Stimulated activated CD8-positive, alpha-beta memory T cell treated with anti-CD3 and anti-CD28 coated beads, Interleukin-7, amount 100 ng/mL, for 1 hour (primary cell): ENCODE measurements around the gene TMA7B.

Experiments
- DNase-seq, 2 donors: peaks; one replicate each; pipeline ENCODE4 v3.0.0-alpha.2; 2020; ENCODE audit warnings: low read depth in 2 of 2

TMA7B gene

GRCh38 chr22:39952347-39952746 lies 7.8 kb upstream of the TMA7B start:
- no peak for DNase-seq

GRCh38 chr22:39953101-39953500 lies 7.1 kb upstream of the TMA7B start:
- no peak for DNase-seq

DNA sequence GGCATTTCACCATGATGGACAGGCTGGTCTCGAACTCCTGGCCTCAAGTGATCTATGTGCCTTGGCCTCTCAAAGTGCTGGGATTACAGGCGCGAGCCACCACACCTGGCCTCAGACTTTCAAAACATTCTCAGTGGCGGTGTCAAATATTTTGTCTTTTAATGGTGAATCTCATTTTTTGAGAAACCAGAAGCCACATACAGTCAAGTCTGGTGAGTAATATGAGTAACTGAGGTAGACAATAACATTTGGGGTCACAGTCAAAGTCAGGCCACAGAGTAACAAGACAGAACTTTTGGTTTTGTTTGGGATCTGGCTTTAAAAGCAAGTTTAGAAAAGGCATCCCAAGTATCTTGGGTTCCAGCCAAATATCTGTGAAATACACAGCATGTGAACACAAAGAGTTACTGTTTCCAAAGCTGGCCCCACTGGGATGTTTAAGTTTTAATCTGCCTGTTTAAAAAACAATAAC lies 5.6 kb upstream of the TMA7B start:
- no peak for DNase-seq

DNA sequence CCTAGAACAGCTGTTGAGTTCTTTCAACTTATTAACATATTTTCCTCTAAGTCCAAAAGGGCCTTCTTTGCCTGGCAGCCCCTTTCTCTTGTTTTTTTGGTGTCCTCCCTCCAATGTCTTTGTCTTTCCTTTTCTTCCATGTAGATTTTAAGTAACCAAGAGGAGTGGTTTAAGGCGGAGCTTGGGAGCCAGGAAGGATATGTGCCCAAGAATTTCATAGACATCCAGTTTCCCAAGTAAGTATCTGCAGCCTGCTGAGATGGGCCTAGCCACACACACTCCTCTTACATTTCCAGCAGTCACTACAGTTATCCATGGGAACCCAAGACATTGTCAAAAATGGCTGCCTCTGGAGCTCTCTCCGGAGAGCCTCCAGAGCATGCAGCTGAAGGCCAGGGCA lies 4.5 kb upstream of the TMA7B start:
- no peak for DNase-seq

DNA sequence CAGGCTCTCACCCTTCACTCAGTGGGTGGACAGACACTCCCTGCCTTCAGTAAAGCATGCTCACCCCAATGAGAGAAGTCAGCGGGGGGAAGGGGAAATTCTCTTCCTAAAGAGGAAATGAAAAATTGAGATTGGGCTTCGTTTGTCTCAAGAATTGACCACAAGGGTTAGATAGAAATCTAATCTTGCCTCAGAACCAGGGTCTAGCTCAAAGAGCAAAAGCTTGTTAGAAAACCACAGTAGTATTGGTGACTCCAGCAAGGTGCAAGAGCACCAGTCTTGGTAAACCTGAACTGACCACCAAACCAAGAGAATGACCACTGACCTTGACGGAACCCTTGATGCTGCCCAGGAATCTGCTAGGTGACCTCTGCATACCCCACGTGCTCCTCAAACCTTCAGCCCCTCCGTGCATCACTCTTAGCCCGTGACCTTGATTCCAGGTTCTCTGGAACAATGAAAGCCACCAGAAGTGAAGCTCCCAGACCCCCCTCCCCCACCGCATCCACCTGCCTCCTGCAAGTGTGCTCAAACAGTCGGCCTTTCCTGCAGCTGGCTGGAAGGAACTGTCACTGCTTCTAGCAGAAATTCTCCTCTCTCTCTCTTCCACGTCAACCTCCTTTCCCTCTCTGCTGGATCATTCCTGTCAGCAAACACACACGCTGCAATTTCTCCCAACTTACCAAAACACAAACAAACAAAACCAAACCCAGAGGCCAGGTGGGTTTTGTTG lies 3.1 kb upstream of the TMA7B start:
- DNase-seq, result no peak

GRCh38 chr22:39958009-39958711 lies 2.0 kb upstream of the TMA7B start:
- DNase-seq, result no peak

GRCh38 chr22:39958949-39959639 lies 1.1 kb upstream of the TMA7B start:
- no peak for DNase-seq

DNA sequence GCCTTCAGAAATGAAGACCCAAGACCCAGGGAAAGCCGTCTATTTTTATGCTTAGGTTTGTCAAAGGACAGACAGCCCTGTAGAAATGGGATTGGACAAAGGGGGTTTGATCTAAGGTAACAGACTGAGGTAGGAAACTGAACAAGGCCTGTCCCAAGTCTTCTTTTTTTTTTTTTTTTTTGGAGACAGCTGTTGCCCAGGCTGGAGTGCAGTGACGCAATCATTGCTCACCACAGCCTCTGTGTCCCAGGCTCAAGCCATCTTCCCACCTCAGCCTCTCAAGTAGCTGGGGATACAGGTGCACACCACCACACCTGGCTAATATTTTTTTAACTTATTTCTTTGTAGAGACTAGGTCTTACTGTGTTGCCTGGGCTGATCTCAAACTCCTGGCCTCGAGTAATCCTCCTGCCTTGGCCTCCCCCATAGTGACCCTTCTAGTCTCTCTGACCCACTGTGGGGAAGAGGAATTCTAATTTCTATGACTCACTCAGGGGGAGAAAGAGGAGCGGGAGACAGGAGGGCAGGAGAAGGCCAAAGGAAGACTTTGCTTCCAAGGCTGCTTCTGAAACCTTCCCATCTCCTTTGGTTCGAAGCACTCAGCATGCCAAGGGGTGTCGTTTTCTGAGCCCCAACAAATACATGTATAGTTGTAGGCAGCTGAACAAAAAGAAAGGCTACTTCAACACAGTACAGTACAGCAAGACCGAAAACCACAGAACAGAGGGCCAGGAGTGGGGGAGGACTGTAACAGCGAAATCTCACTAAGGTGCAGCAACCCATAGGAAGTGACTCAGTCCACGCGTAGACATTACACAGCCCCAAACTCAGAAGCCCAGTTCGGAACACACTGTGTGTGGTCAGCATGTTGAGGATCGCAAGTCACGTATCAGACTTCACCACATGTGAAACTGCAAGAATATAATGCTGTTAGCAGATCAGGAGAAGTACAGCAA lies 872 bp downstream of the TMA7B start:
- peak; percentile 43 to 49 for DNase-seq

DNA sequence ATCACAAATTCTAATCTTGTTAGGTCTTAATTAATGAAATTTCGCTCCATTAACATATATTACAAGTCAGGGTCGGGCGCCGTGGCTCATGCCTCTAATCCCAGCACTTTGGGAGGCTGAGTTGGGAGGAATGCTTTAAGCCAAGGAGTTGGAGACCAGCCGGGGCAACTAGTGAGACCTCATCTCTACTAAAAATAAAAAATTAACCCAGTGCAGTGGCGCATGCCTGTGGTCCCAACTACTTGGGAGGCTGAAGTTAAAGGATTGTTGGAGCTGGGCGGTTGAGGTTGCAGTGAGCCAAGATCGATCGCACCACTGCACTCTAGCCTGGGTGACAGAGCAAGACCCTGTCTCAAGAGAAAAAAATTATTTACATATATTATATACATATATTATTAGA lies 1.9 kb downstream of the TMA7B start:
- DNase-seq, result no peak

DNA sequence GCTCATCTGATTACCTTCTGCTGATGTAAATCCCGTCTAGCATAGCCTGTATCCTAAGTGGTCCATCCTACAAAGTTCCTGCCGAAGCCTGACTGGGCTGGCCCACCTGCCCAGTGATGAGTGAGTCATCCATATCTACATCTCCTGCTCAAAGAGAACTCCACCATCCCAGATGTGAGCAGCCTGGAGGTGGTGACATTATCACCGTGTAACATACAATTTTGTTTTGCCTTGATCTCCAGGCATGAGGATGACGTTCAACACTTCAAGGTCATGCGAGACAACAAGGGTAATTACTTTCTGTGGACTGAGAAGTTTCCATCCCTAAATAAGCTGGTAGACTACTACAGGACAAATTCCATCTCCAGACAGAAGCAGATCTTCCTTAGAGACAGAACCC lies 5.6 kb downstream of the TMA7B start:
- DNase-seq, result no peak

DNA sequence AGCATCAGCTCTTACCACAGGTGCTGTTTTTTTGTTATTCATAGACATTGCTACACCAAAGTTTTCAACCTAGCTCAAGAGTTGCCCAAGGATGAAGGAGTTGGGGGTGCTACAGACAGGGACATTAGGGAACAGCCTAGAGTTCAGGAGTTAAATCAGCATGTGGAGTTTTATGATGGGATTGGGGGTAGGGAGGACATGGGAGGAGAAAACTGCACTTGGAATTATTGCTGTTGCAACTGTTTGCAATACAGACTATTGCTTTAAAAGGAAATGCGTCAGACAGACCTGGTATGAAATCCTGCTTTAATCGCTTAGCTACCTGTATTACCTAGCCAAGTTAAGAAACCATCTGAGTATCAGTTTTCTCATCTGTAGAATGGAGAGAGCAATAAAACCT lies 6.3 kb downstream of the TMA7B start:
- no peak for DNase-seq

DNA sequence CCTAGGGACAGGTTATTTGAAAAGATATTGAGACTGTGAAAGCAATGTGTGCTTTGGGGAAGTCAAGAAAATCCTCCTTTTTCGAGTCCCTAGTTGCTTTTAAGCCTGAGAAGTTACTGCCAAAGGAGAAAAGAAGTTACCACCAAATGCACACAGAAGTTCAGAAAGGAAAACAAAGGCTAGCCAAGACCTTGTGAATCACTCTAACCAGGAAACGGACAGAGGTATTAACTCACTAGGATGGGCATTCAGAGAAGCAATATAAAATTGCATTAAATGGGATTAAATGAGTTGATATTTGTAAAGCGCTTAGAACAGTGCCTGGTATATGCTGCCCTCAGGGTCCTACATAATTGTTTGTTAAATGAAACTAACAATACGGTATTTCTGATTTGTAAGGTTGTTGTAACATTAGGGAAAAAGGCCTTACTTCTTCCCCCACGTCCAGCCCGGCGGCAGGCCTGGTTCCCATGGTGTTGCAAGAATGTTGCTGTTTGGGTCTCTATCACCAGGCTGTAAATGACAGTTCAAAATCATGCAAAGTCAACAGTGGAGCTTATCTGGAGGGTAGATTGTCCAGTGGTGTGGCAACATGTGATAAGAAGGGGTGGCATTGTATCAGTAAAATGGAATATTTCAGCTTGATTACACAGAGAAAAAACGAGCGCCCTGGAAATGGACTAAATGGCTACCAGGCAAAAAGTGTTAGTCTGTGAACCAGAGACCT lies 7.1 kb downstream of the TMA7B start:
- no peak for DNase-seq

- DNase-seq, result no peak
Observed at GRCh38 chr22:39967996-39968972, 8.1 kb downstream of the TMA7B start.

DNA sequence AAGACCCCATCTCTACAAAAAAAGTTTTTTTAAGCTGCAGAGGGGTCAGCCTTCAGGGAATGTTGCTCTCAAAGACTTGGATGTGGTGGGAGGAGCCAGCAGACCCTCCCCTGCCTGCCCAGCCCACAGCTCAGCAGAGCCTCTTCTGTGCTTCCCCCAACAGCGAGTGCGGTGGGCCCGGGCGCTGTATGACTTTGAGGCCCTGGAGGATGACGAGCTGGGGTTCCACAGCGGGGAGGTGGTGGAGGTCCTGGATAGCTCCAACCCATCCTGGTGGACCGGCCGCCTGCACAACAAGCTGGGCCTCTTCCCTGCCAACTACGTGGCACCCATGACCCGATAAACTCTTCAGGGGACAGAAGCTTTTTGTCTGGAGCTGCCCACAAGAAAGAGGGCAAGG lies 10.5 kb downstream of the TMA7B start:
- no peak for DNase-seq

DNA sequence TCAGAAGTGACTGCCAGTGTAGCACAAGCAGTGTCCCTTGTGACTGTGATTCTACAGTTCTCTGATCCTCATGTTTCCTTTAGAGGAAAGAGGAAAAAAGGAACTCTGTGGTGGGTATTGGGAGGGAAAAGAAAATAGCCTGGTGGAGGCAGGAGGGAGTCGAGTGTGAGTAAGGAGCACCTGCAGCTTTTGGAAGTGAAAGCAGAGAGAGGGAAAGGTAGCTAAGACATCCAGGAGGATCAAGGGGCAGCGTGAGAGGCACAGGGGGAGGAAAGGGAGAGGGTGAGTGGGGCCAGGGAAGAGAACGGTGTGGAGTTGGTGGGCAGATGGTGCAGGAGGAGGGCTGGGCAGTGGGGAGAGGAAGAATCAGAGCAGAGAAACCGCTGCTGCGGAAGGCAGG lies 12.4 kb downstream of the TMA7B start:
- no peak for DNase-seq

GRCh38 chr22:39973656-39974055 lies 13.5 kb downstream of the TMA7B start:
- DNase-seq, result no peak

DNA sequence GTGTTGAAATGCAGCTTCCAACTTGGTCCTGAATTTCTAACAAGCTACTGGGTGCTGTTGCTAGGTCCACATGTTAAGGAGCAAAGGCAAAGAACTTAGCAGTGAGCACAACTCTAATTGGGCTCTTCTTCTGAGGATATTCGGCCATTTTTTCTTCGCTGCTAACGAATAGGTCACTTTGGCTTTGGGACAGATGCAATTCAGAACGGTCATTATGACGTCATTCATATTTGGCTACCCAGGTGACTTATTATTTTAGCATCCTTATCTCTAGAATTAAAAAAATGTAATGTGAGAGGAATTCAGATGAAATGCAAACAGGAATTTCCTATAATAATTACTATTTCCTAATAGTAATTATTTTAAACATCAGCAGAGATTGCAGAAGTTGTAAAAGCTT lies 13.9 kb downstream of the TMA7B start:
- DNase-seq, result no peak

- no peak for DNase-seq
Observed at GRCh38 chr22:39979048-39979447, 18.9 kb downstream of the TMA7B start.

- no peak for DNase-seq
Observed at GRCh38 chr22:39979458-39979857, 19.3 kb downstream of the TMA7B start.

DNA sequence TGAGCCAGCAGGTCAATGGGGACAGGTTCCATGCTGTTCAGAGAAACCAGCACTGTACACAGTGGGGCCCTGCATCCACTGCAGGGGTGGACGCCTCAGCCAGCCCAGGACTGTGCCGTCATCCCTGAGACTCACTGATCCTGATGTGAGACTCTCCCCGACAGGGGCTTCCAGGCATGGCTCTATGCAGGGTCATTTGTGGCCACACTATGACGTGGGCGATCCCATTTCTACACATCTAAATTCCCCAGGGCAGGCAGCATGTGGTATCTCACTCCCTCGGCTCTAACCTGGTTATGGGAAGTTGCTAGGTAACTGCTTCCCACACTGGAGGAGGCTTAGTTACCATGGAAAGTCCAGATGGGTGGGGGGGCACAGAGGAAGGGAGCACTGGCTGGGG lies 20.4 kb downstream of the TMA7B start:
- DNase-seq, result no peak
